ENCODE data around the gene NAPSA.

The NAPSA gene

GRCh38 chr19:50365434-50366306 is at the start of gene NAPSA:
NAPSA (minus strand) TSS chr19:50365639; CDS start chr19:50365621, 18 bp downstream.
- no peak for TF ChIP-seq GATA3 (IDR thresholded peaks at IDR 0.05; ENCODE audit: low read depth, low read length)
- TF ChIP-seq GATA2 (IDR thresholded peaks at IDR 0.05; ENCODE audit: low read depth, low read length) = no peak

DNA sequence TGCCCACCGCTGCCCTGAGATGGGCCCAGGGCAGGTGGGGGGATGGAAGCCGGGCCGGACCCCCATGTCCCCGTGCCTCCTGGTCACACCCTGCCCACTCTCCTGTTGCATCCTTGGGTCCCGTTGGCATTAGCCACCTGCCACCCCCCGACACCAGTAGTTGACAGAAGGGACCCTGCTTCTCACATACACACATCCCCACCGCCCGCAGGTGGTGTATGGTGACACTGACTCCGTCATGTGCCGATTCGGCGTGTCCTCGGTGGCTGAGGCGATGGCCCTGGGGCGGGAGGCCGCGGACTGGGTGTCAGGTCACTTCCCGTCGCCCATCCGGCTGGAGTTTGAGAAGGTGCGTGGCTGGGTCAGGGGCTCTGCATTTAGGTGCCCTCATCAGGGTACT is 48.1 kb upstream of the NAPSA start:
- no peak for TF ChIP-seq GATA2 (IDR thresholded peaks at IDR 0.05; ENCODE audit: low read depth, low read length)
- TF ChIP-seq GATA3 (IDR thresholded peaks at IDR 0.05; ENCODE audit: low read depth, low read length) = no peak

DNA sequence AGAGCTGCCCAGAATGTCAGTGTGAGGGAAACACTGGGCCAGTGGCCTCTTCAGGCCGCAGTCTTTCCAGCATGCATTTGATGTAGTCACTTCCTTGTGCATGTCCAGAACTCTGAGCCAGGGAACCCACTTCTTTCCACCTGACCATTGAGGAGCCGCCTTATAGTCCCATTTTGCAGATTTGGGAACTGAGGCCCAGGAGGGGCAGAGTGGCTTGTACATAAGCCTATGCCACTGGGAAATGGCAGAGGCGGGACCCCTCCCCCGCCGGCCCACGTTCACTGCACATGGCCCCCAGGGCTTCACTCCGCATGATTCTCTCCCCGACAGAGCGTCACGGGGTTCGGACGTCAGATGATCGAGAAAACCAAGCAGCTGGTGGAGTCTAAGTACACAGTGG is 47.7 kb upstream of the NAPSA start:
- TF ChIP-seq GATA3 (IDR thresholded peaks at IDR 0.05; ENCODE audit: low read depth, low read length) (no peak), GATA2 (IDR thresholded peaks at IDR 0.05; ENCODE audit: low read depth, low read length) (no peak)

DNA sequence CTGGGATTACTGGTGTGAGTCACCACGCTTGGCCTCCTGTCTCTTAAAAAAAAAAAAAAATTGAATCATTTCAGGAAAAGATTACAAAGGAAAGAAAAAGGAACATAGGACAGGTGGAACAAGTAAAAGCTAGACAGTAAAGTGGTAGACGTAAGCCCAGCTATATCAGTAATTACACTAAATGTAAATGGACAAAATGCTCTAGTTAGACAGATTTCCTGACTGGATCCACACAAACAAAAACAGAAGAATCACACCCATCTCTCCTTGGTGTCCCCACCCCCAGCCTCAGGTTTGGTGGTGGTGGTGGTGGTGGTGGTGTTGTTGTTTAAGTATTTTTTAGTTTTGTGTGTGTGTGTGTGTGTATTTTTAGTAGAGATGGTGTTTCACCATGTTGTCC is 47.0 kb upstream of the NAPSA start:
- TF ChIP-seq GATA2 (IDR thresholded peaks at IDR 0.05; ENCODE audit: low read depth, low read length) (no peak), GATA3 (IDR thresholded peaks at IDR 0.05; ENCODE audit: low read depth, low read length) (no peak)

- TF ChIP-seq GATA3 (IDR thresholded peaks at IDR 0.05; ENCODE audit: low read depth, low read length) (no peak), GATA2 (IDR thresholded peaks at IDR 0.05; ENCODE audit: low read depth, low read length) (no peak)
Measured at GRCh38 chr19:50410109-50410508, 44.7 kb upstream of the NAPSA start.

DNA sequence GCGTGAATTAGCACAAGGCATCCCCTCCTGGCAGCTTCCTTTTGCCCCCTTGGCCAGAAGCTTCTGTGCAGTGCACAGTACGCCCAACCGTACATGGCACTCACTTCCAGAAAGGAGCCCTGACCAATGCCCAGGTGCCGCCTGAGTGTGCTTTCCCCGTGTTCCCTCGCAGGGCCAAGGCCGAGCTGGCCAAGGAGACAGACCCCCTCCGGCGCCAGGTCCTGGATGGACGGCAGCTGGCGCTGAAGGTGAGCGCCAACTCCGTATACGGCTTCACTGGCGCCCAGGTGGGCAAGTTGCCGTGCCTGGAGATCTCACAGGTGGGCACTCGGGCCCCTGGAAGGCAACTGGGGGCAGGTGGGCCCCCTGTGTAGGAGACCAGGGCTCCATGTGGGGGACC is 43.9 kb upstream of the NAPSA start:
- TF ChIP-seq GATA3 (IDR thresholded peaks at IDR 0.05; ENCODE audit: low read depth, low read length) (no peak), GATA2 (IDR thresholded peaks at IDR 0.05; ENCODE audit: low read depth, low read length) (no peak)

DNA sequence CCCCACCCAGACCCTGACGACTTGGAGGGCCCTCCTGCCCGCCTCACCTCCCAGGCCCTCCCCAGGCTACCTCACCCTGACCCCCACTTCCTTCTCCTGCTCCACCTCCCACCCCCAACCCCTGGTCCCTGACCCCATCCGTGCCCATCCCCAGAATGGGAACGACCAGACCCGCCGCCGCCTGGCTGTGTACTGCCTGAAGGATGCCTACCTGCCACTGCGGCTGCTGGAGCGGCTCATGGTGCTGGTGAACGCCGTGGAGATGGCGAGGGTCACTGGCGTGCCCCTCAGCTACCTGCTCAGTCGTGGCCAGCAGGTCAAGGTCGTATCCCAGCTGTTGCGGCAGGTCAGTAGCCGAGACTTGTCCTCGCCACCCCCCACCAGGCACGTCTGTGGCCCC is 41.4 kb upstream of the NAPSA start:
- TF ChIP-seq GATA2 (IDR thresholded peaks at IDR 0.05; ENCODE audit: low read depth, low read length) (no peak), GATA3 (IDR thresholded peaks at IDR 0.05; ENCODE audit: low read depth, low read length) (no peak)

GRCh38 chr19:50406156-50406820 is 40.8 kb upstream of the NAPSA start:
- TF ChIP-seq GATA2 (IDR thresholded peaks at IDR 0.05; ENCODE audit: low read depth, low read length) (no peak), GATA3 (IDR thresholded peaks at IDR 0.05; ENCODE audit: low read depth, low read length) (no peak)

- TF ChIP-seq GATA2 (IDR thresholded peaks at IDR 0.05; ENCODE audit: low read depth, low read length) = no peak
- TF ChIP-seq GATA3 (IDR thresholded peaks at IDR 0.05; ENCODE audit: low read depth, low read length) = no peak
Measured at GRCh38 chr19:50402544-50403301, 37.3 kb upstream of the NAPSA start.

GRCh38 chr19:50401605-50402450 is 36.4 kb upstream of the NAPSA start:
- no peak for TF ChIP-seq GATA2 (IDR thresholded peaks at IDR 0.05; ENCODE audit: low read depth, low read length)
- TF ChIP-seq GATA3 (IDR thresholded peaks at IDR 0.05; ENCODE audit: low read depth, low read length) = no peak

DNA sequence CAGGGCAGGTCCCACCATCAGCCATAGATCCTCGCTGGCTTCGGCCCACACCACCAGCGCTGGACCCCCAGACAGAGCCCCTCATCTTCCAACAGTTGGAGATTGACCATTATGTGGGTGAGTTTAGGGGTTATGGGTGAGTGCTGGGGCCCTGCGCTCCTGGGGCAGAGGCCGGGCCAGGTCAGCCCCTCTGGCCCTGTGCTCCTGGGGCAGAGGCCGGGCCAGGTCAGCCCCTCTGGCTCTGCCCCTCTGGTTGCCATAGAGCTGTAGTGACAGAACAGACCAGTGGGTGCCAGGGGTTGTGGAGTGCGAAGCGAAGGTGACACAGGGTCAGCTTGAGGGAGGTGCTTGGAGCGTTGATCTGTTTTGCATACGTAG is 33.9 kb upstream of the NAPSA start:
- TF ChIP-seq GATA3 (IDR thresholded peaks at IDR 0.05; ENCODE audit: low read depth, low read length) (no peak), GATA2 (IDR thresholded peaks at IDR 0.05; ENCODE audit: low read depth, low read length) (no peak)

GRCh38 chr19:50398675-50399367 is 33.4 kb upstream of the NAPSA start:
- TF ChIP-seq GATA3 (IDR thresholded peaks at IDR 0.05; ENCODE audit: low read depth, low read length) = no peak
- no peak for TF ChIP-seq GATA2 (IDR thresholded peaks at IDR 0.05; ENCODE audit: low read depth, low read length)

DNA sequence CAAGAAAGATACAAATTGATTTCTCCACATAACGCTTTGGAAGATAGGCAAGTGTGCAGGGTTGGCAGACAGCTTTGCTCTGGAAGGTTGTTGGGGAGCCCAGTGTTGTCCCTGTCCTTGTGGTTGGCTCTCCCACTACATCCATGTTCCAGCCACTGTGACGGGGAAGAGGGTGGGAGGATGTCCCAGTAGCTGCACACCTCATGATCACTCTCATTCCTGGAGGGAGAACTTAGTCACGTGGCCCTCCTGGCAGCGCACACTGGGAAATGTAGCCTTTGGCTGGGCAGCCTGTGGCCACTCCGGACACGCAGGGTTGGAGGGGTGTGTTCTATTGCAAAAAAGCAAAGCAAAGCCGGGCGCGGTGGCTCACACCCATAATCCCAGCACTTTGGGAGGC is 28.6 kb upstream of the NAPSA start:
- TF ChIP-seq GATA2 (IDR thresholded peaks at IDR 0.05; ENCODE audit: low read depth, low read length) (no peak), GATA3 (IDR thresholded peaks at IDR 0.05; ENCODE audit: low read depth, low read length) (no peak)
